Frontal cortex (tissue), 4 donors: ENCODE measurements around the gene ENPP6. TPM values are rescaled to one million over a fixed set of nuclear protein-coding genes. Genes with fewer than 3 reads are reported as not detected.
A peak's percentile ranks its signal among the peaks of the same experiment; 100 is the strongest.
"Not testable (repeated sequence)": the region's sequence is repeated elsewhere in the genome, so short reads cannot be mapped to it uniquely, and the experiment has no call there.

Experiments
- DNase-seq, 2 donors: peaks; one replicate each; pipeline ENCODE4 v3.0.0; 2012; ENCODE audit warnings: low spot score in 2 of 2
- FAIRE-seq: peaks from 2 replicates; lab custom pipeline; 2012; peaks lifted over from hg19 to GRCh38; lab: Jason Lieb, UNC
- total RNA-seq: library from RNA; depleted of rRNA; stranded (reverse); fragments of >200 nt; gene quantifications from one replicate; pipeline ENCODE4 v1.2.3, GENCODE V29; 2014
- donor health status: control.
- donor health status: control.
- donor health status: control.

ENPP6 gene
- total RNA-seq, 1 donor from 2014 or later, result 1.6 TPM

DNA sequence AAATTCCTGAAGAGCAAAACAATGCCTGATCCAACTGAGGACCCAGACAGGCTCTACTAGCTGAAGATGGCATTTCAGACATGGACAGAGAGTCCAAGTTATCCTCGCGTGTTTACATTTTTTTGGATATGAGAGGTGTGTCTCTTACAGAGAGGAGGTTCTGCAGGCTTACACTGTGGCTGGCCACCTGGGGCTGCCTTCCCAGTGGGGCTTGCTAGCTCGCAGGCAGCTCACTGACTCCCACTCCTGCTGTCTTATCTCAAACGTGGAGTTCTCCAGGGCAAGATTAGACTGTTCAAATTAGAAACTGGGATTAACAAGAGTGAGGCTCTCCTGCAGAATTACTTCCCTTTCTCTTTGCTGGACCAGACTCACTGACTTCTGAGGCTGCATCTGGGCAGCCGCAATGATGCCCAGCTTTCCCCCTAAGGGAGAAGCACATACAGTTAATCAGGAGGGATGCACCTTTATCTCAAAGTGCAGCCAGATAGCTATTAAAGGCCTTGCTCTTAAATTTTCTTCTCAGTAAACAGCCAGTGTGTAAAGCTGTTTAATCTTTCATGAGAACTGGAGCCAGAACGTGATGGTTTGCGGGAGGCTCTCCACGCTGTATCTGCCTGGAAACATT, 123.0 kb downstream of the ENPP6 start:
- DNase-seq (no peak), FAIRE-seq (no peak)

DNA sequence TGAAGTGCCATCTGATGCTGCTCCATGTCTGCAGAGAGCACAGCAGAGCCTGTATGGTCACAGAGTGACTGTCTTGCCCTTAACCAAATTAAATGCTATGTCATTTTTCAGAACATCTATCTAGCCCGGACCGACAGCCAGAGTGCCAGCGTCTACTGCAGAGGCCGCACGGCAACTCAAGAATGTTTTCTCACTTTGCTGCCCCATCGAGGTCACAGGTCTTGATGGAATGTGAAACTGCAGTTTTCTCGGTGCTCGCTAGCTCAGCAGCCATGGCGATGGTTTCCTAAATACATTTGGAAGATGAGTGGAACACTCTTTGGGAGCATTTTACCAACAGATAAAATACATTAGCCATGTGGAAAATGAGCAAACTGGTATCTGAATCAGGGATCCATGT, 125.7 kb downstream of the ENPP6 start:
- DNase-seq (no peak), FAIRE-seq (no peak)

DNA sequence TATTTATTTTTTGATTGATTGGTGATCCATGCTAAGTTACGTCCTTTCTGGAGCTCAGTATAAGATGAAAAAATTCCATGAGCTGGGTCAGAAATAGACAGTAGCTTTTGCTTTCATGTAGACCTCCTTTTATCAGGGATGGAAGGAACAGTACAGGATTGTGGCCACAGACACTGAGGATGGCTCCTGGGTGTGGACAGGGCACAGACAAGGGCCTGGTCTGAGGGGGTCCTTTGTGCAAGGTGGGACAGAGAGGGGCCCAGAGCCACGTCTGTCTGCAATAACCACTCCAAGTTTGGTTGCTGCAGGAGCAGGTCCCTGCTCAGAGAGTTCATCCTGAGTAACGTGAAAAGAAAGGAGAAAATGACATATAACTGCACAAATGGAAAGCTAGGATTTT, 127.1 kb downstream of the ENPP6 start:
- DNase-seq (no peak), FAIRE-seq (no peak)

DNA sequence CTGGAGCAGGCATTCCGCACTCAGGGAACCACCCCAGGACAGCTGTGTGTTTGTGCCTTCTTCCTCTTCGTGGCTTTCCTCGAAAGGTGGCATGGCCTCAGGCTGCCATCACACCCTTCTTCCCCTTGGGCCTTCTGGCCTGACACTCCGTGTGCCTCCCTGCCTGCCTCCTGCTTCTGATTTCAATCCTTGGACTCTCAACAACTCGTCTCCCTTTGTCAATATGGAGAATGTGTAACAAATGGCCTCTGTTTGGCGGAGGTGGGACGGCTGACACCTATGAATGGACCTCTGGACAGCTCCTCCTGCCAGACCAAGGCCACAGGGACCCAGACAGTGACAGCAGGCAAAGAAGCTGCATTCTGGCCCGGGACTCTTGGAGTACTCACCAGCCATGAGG, 137.0 kb downstream of the ENPP6 start:
- no peak for DNase-seq
- FAIRE-seq, result no peak

DNA sequence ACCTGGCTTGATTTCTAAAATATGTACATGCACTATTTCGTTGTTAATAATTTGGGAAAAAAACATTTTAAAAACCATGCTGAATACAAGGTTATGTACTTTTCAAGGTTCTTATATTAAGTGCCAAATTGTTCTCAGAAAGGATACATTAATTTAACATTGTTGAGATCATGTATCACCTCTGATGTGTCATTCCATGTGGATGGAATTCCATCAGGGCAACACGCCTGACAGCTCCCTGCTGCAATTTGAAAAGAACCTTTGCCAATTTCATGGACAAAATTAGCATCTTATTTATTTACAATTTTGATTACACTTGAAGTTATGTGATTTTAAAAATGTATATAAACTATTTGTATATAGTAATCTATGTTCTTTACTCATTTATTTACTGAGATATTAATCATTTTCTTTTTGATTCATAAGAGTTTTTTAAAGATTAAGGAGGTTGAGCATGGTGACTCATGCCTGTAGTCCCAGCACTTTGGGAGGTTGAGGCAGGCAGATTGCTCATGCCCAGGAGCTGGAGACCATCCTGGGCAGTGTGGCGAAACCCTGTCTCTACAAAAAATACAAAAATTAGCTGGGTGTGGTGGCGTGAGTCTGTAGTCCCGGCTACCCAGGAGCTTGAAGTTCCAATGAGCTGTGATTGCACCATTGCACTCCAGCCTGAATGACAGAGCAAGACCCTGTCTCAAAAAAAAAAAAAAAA, 142.8 kb downstream of the ENPP6 start:
- FAIRE-seq, result no peak
- DNase-seq, result no peak

DNA sequence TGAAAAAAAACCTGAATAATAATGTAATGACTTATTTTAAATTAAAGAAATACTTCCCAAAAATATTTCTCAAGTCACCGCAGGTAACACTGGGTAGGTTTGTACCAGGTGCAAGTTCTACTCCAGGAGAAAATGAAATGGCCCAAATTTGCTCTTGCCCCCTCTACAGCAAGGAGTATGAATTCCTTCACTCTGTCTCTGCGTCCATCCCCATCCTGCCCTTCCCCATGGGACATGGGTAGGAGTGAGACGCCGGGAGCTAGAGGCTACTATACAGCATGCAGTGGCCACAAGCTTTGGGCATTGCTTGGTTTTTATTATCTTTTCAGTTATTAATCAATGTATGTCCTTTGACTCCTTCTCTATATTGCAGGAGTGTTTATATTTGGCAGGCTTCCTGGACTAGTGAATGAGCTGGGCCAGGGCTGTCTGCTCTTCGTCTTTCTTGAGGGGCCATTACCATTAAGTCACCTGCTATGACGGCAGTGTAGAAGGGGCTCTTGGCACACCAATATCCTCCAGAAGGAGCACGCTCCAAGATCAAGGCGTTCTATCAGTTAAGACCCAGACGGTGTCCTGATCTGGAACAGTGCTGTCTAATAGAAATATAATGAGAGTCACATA, 149.6 kb downstream of the ENPP6 start:
- FAIRE-seq, result no peak

DNA sequence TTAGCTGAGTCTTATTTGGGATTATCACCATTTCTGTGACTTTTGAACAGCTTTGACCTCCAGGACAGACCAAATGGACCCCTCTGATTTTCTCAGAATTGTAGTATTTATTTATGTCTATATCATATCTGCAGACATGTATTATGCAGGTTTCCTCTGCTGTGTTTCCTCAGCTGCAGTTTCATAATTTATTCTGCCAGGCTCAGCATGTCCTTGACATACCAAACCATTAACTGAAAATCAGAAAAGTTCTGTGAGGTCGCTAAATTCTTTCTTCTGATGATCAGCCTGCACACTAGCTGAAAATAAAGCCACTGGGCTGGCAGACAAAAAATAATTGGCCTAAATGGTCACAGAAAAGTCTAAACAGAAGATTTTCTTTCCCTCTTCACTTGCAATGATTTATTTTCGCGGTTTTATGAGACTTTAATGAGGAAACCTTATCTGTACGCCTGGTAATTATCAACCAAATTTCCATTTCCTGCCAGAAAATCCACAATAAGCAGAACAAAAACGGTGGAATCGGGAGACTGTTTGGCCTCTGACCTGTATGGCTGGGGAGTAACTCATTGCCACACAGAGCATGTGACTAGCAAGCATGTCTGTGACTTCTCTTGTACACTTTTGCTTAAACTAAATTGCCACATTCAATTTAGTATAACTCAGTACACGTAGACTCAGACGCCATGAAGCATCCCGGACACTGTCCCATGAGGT, 150.9 kb downstream of the ENPP6 start:
- FAIRE-seq (no peak), DNase-seq (no peak)

More for the DNA sequence above, 149.6 kb downstream of the ENPP6 start:
- DNase-seq, result no peak

DNA sequence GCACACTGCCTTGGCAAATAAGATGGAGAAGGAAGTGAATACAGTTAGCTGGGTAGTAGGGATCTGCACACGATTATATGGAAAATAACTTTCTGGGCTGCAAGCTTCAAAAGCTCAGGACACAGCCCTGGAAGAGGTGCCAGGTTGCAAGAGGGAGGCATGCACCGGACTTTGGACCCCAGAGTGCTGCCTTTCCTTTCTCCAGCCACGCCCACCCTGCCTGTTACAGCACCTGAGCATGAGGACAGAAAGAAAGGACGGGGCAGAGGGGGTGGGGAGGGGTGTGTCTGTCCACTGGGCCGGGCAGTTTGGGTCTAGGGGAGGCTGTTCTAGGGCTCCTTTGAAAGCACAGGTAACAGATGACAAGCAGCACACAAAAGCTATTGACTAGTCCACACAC, 152.8 kb downstream of the ENPP6 start:
- no peak for DNase-seq
- no peak for FAIRE-seq

DNA sequence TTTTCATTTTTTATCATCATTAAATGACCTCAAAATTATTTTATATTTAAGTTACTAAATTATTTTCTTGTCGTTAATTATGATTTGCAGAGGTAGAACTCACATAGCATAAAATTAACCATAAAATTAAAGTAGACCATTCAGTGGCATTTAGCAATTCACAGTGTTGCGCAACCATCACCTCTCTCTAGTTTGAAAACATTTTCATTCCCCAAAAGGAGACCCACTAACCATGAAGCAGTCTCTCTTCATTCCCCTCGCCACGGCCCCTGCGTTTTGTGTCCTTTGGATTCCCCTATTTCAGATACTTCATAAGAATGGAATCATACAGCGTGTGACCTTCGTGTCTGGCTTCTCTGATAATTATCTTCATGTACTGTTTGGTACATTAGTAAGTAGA, 154.9 kb downstream of the ENPP6 start:
- DNase-seq (no peak), FAIRE-seq (no peak)

DNA sequence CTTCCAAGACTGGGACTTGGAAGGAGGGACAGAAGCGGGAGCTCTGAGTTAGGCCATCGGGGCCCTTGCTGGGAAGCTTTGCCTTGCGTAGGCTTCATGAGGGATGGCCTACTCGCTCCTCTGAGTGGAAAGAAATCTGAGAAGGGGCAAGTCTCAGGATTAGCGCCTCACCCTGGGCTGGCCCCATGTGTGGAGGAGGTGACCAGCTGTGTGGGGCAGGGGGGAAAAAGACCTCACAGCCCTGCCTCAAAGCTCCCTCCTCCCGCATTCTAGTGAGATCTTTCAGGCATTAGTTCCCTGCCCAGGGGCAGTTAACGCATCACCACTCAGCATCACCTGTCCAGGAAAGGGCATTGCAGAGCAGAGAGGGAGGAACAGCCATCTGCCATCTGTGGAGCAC, 156.1 kb downstream of the ENPP6 start:
- FAIRE-seq (no peak), DNase-seq (no peak)

DNA sequence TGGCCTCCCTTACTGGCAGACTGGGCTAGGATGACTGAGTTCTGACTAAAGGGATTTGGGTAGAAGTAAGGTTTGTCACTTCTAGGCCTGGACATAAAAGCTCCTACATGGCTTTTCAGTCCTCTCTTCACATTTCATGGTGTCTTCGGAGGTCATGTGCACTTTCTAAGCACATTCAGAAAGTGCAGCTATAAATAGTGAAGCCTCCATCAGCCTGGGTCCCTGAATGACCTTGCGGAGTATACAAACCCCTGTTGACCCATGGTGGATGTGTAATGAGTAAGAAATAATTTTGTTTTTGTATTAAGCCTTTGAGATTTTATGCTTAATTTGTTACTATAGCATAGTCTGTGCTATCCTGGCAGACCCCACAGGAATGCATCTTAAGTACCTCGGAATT, 158.6 kb downstream of the ENPP6 start:
- no peak for DNase-seq
- no peak for FAIRE-seq

DNA sequence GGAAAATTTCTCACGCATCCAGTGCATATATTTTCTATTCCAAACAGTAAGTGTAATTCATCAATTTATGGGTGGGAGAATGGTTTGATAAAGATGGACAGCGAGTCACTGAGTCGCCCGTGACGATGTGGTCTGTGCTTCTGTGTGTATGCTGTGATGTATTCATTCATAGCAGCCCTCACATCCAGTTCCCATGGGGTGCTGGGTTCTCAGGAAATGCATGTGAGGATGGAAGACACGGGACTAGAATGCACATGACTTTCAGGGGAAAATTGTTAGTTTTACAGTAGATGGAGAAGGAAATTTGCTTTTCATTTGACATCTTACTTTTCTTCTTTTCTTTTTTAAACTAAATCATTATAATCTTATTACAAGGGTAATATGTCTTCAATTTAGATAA, 159.6 kb downstream of the ENPP6 start:
- FAIRE-seq, result no peak

DNA sequence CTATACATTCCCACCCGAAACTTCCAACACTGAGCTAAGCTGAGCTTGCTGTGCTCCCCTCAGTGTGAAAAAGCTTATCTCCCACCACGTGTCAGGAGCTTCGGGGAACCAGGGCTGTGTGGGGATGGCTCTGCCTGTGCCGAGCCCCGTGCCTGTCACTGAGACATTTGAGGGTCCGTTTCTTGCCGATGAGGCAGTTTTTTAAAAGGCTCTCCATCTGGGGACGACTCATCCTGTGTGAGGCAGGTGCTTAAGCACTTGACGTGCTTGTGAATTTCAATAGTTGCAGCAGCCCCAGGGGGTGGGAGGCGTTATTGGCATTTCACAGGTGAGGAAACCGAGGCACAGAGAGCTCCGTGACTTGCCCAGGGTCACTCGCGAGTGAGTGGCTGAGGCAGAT, 160.8 kb downstream of the ENPP6 start:
- FAIRE-seq, result no peak
- no peak for DNase-seq

More for the DNA sequence above, 159.6 kb downstream of the ENPP6 start:
- DNase-seq, result no peak

DNA sequence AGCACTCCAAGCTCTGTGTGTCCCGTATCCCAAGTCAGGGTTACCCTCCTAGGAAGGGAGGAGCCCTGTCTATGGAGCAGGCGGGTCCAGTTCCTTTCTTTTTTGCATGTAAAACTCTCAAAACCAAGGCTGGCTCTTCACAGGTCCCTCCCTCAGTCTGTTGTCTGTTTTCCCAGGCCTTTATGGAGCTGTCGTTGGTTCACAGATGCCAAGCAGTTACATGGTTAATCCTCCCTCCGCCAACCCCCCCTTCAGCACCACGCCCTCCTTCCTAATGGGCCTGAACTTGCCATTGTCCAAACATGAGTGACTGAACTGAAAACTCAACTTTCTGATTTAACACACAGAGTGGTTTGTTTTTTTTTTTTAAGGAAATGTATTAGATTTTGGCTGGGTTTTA, 164.2 kb downstream of the ENPP6 start:
- FAIRE-seq (no peak), DNase-seq (no peak)

DNA sequence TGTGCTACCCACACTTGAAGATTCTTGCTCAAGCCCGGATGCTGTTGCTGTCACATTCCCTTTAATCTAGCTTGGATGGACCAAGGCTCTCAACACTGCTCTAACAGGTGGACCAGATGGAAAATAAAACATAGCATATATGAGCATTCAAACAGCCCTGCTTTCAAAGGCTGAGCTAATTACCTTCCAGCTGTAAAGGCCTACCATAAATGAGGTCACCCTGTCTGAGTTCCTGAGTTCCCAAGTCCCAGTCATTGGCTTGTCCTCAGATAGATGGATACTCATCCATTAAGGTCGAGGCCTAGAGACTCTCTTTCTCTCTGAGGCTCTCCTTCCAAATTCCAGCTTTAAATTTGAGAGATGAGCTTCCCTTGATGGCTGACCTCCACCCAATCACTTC, 165.1 kb downstream of the ENPP6 start:
- DNase-seq, result no peak
- no peak for FAIRE-seq

DNA sequence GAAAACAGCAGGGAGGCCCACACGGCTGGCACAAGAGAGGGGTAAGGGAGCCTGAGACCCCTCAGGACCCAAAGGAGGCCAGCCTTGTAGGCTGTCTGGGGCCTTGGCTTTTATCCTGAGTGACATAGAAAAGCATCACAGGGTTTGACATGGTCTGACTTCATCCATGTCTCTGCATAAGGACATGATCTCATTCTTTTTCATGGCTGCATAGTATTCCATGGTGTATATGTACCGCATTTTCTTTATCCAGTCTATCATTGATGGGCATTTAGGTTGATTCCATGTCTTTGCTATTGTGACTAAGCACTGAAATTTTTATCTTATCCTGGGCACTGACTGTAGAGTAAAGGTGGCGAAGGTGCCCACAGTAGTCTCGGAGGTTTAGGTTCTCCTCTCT, 166.4 kb downstream of the ENPP6 start:
- not testable (repeated sequence) for DNase-seq, FAIRE-seq

DNA sequence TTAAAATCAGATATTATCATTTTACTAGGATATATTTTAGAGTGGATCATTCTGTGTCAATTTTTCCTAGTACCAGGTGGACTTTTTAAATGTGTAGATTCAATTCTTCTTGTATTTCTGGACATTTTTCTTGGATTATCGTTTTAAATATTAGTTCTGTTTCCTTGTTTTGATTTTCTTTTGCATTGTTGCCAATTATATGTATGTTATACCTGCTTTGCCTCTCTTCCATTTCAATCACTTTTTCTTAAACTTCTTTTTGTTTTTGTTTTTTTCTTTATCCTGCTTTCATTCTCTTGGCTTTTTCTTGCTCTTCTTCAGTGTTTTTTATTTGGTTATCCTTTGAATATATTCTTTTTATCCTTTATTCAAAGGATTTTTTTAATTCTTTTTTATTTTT, 171.5 kb downstream of the ENPP6 start:
- no peak for DNase-seq
- no peak for FAIRE-seq

DNA sequence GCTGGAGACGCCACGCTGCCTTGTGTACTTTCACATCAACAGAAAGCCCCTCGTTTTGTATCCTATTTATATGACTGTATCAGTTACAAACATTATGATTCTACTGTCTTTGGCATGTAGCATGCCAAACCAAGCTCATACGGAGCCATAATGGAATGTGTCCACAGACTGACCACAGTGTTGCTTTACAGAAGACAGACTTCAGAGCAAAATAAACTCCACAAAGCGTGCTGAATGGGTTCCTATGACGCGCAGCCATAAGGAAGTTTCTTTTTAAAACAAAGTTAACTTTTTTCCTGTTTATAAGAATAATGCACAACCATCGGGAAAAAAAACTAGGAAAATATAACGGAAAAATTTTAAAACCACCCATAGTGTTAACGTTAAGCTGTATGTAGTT, 176.5 kb downstream of the ENPP6 start:
- DNase-seq, result no peak
- FAIRE-seq, result no peak

DNA sequence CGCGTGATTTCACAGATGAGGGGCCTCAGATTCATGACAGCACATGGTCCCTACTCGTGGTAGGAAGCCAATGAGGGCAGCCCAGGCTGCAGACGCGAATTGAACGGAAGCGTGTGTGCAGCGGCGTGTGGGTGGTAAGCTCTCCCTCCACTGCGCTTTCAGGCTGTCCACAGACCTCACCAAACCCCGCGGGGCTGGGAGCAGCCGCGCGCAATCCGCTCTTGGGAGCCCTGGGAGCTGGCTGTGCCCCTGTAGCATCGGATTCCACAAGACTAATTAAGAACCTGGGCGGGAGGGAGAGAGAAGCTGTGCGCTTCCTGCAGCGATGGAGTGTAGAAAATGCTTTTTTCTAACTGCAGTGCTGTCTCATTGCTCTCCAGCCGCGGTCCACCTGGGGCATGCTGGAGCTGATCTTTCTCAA, 177.7 kb downstream of the ENPP6 start:
- FAIRE-seq (no peak), DNase-seq (peak in 1 of 2 donors; percentile 32)
